NT2/D1 (cell line): ENCODE measurements around the gene CCAR1.

Source experiments
- SUZ12 ChIP-seq: IDR thresholded peaks from 2 replicates; pipeline ENCODE4 v1.6.1; 2011; ENCODE audit not compliant: insufficient read length, insufficient read depth; ENCODE audit errors: extremely low read depth
- YY1 ChIP-seq: IDR thresholded peaks from 2 replicates; pipeline ENCODE4 v1.6.1; 2011; ENCODE audit not compliant: insufficient read length, insufficient read depth
- ZNF274 ChIP-seq: IDR thresholded peaks from 2 replicates; pipeline ENCODE4 v1.6.1; 2011; ENCODE audit warnings: mild to moderate bottlenecking, low read depth, low read length

- TF ChIP-seq YY1: no peak
- no peak for TF ChIP-seq ZNF274
- no peak for TF ChIP-seq SUZ12
These were observed 111.0 kb downstream of the CCAR1 start for GRCh38 chr10:68831961-68832455.
